Fibroblast of pulmonary artery (primary cell): ENCODE data around the gene TMEM209.

Source experiments
- DNase-seq: peaks from one replicate; pipeline ENCODE4 v3.0.0-alpha.2; 2010; ENCODE audit warnings: low read depth
- H3K4me3 ChIP-seq: replicated peaks from 2 replicates; pipeline ENCODE4 v1.5.1; 2011; ENCODE audit warnings: low read depth, mild to moderate bottlenecking, control low read depth, low read length, moderate library complexity
- CTCF ChIP-seq: IDR thresholded peaks from 2 replicates; pipeline ENCODE4 v1.5.1; 2011; ENCODE audit warnings: mild to moderate bottlenecking, control low read depth, low read length, inconsistent platforms; ENCODE audit errors: missing control alignments

TMEM209 gene

GRCh38 chr7:130180571-130181262, 24.5 kb downstream of the TMEM209 start:
- no peak for DNase-seq
- no peak overlapping the region for H3K4me3 ChIP-seq
- TF ChIP-seq CTCF, result no peak

GRCh38 chr7:130179631-130180030, 25.6 kb downstream of the TMEM209 start:
- no peak overlapping the region for H3K4me3 ChIP-seq
- TF ChIP-seq CTCF, result no peak
- DNase-seq, result no peak

- TF ChIP-seq CTCF, result no peak
- H3K4me3 ChIP-seq, result no peak overlapping the region
- no peak for DNase-seq
These were observed 27.0 kb downstream of the TMEM209 start for GRCh38 chr7:130178251-130178650.

- TF ChIP-seq CTCF, result no peak
- DNase-seq, result no peak
- no peak overlapping the region for H3K4me3 ChIP-seq
These were observed 30.8 kb downstream of the TMEM209 start for GRCh38 chr7:130174237-130174959.

GRCh38 chr7:130162196-130162595, 43.0 kb downstream of the TMEM209 start:
- no peak for DNase-seq
- H3K4me3 ChIP-seq, result no peak overlapping the region
- TF ChIP-seq CTCF, result no peak

- no peak overlapping the region for H3K4me3 ChIP-seq
- no peak for DNase-seq
- no peak for TF ChIP-seq CTCF
These were observed 44.8 kb downstream of the TMEM209 start for GRCh38 chr7:130160455-130160854.

- DNase-seq, result no peak
- TF ChIP-seq CTCF, result no peak
- no peak overlapping the region for H3K4me3 ChIP-seq
These were observed 45.2 kb downstream of the TMEM209 start for GRCh38 chr7:130160023-130160422.
